ENCODE results near the gene TEX35. TPM values are rescaled to one million over a fixed set of nuclear protein-coding genes. Genes with fewer than 3 reads are reported as not detected.

Gene TEX35
- total RNA-seq, 1 experiment from 2014 or later = not detected

GRCh38 chr1:178483251-178483957 lies 29.5 kb upstream of the TEX35 start:
- CTCF ChIA-PET = no interaction called here
- no TSS peak for BruUV-seq (replicated peaks)
- Histone ChIP-seq H3K79me2 (ENCODE audit: insufficient read depth, low read length) (no peaks in the 10 kb centered on the region), H3K27ac (ENCODE audit: low read depth, low read length) (no peak overlapping the region), H3K4me3 (replicated peaks in 1 of 2; ENCODE audit: low read depth in 1 of 2, low read length in 2 of 2) (no peak overlapping the region), H3K36me3 (ENCODE audit: control insufficient read depth in 1 of 2, insufficient read depth in 2 of 2, low read length in 2 of 2) (no peaks in the 10 kb centered on the region), H3K9ac (ENCODE audit: low read length) (no peak overlapping the region), H3K27me3 (ENCODE audit: insufficient read depth, low read length) (no peaks in the 10 kb centered on the region), H3K9me3 (ENCODE audit: control insufficient read depth in 1 of 2, insufficient read depth in 1 of 2, low read depth in 1 of 2, low read length in 2 of 2) (no peaks in the 10 kb centered on the region), H4K20me1 (ENCODE audit: insufficient read depth) (no peaks in the 10 kb centered on the region), H3K9me2 (ENCODE audit: insufficient read depth) (no peaks in the 10 kb centered on the region), H3K4me2 (ENCODE audit: low read length) (no peak overlapping the region), H2AFZ (ENCODE audit: low read depth, low read length, poor library complexity, severe bottlenecking) (no peak overlapping the region), H3K4me1 (ENCODE audit: control insufficient read depth in 1 of 2, insufficient read depth in 2 of 2, low read length in 2 of 2) (no peaks in the 10 kb centered on the region)
- intact Hi-C loops (cut with micrococcal nuclease) = no loop called here
- POLR2A ChIA-PET = no interaction called here
- RAD21 ChIA-PET (ENCODE audit: low non-redundant PET in 1 of 2, low total read pairs in 2 of 2, uncharacterized antibody in 2 of 2, unreplicated experiment in 2 of 2) = no interaction called here
- DNase-seq (ENCODE audit: low read depth, low spot score) (no peak), ATAC-seq (no peak)
- TF ChIP-seq MAX (IDR thresholded peaks at IDR 0.05) (no peak), FOSL1 (IDR thresholded peaks at IDR 0.05; ENCODE audit: low read depth) (no peak), ZNF274 (IDR thresholded peaks at IDR 0.05; ENCODE audit: low read depth, low read length) (no peak), ZBTB33 (IDR thresholded peaks at IDR 0.05; ENCODE audit: extremely low read depth, insufficient replicate concordance, low read length) (no peak), CBX3 (IDR thresholded peaks at IDR 0.05; ENCODE audit: low read depth) (no peak), YY1 (IDR thresholded peaks at IDR 0.05; ENCODE audit: extremely low read depth, insufficient replicate concordance, low read depth, low read length) (no peak), RAD21 (IDR thresholded peaks at IDR 0.05; ENCODE audit: low read depth) (no peak), CTCF (IDR thresholded peaks at IDR 0.05 in 2 of 3, conservative IDR thresholded peaks at IDR 0.05 in 1 of 3; ENCODE audit: borderline replicate concordance in 1 of 3, insufficient read depth in 1 of 3, low read depth in 2 of 3, low read length in 2 of 3) (no peak), ZFX (IDR thresholded peaks at IDR 0.05) (no peak), EZH2 (IDR thresholded peaks at IDR 0.05) (no peak), SIN3A (IDR thresholded peaks at IDR 0.05; ENCODE audit: low read depth) (no peak), SRF (IDR thresholded peaks at IDR 0.05; ENCODE audit: low read depth) (no peak), REST (IDR thresholded peaks at IDR 0.05; ENCODE audit: low read depth) (no peak)
